Measurements from ENCODE around the gene BDP1.

DNA sequence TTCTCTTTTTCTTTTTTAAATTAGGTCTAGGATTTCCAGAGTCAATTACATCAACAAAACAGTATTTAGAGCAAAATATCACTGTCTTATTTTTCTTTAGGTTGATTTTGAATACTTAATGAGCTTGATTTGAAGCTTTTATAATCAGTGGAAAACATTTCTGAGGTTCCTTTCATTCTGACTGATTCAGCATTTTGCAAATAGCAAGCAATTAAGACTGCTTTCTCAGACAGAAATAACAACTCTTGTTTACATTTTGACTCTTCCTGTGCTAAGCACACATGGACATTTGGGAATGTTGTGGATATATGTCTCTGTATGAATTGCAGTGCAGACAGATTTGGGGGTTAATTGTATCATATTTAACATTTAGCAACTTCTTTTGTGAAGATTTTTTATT lies 109.4 kb downstream of the BDP1 start:
- TF ChIP-seq, protein P1, sequence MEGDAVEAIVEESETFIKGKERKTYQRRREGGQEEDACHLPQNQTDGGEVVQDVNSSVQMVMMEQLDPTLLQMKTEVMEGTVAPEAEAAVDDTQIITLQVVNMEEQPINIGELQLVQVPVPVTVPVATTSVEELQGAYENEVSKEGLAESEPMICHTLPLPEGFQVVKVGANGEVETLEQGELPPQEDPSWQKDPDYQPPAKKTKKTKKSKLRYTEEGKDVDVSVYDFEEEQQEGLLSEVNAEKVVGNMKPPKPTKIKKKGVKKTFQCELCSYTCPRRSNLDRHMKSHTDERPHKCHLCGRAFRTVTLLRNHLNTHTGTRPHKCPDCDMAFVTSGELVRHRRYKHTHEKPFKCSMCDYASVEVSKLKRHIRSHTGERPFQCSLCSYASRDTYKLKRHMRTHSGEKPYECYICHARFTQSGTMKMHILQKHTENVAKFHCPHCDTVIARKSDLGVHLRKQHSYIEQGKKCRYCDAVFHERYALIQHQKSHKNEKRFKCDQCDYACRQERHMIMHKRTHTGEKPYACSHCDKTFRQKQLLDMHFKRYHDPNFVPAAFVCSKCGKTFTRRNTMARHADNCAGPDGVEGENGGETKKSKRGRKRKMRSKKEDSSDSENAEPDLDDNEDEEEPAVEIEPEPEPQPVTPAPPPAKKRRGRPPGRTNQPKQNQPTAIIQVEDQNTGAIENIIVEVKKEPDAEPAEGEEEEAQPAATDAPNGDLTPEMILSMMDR (IDR thresholded peaks at IDR 0.05), result no peak
- no peak for TF ChIP-seq RAD21 (IDR thresholded peaks at IDR 0.05; ENCODE audit: low read length)
- TF ChIP-seq, protein P2, sequence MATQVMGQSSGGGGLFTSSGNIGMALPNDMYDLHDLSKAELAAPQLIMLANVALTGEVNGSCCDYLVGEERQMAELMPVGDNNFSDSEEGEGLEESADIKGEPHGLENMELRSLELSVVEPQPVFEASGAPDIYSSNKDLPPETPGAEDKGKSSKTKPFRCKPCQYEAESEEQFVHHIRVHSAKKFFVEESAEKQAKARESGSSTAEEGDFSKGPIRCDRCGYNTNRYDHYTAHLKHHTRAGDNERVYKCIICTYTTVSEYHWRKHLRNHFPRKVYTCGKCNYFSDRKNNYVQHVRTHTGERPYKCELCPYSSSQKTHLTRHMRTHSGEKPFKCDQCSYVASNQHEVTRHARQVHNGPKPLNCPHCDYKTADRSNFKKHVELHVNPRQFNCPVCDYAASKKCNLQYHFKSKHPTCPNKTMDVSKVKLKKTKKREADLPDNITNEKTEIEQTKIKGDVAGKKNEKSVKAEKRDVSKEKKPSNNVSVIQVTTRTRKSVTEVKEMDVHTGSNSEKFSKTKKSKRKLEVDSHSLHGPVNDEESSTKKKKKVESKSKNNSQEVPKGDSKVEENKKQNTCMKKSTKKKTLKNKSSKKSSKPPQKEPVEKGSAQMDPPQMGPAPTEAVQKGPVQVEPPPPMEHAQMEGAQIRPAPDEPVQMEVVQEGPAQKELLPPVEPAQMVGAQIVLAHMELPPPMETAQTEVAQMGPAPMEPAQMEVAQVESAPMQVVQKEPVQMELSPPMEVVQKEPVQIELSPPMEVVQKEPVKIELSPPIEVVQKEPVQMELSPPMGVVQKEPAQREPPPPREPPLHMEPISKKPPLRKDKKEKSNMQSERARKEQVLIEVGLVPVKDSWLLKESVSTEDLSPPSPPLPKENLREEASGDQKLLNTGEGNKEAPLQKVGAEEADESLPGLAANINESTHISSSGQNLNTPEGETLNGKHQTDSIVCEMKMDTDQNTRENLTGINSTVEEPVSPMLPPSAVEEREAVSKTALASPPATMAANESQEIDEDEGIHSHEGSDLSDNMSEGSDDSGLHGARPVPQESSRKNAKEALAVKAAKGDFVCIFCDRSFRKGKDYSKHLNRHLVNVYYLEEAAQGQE (IDR thresholded peaks at IDR 0.05; ENCODE audit: low read depth, low read length), result no peak
- TF ChIP-seq EZH2phosphoT487 (IDR thresholded peaks at IDR 0.05; ENCODE audit: borderline replicate concordance, low read depth), result no peak
- TF ChIP-seq CHD2 (IDR thresholded peaks at IDR 0.05; ENCODE audit: low read length, partially characterized antibody), result no peak
- TF ChIP-seq, protein P3, sequence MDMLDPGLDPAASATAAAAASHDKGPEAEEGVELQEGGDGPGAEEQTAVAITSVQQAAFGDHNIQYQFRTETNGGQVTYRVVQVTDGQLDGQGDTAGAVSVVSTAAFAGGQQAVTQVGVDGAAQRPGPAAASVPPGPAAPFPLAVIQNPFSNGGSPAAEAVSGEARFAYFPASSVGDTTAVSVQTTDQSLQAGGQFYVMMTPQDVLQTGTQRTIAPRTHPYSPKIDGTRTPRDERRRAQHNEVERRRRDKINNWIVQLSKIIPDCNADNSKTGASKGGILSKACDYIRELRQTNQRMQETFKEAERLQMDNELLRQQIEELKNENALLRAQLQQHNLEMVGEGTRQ (IDR thresholded peaks at IDR 0.05; ENCODE audit: borderline replicate concordance, low read depth, low read length), result no peak
- no peak for TF ChIP-seq RFX5 (IDR thresholded peaks at IDR 0.05; ENCODE audit: low read length)
- no peak for TF ChIP-seq POLR2AphosphoS5 (IDR thresholded peaks at IDR 0.05; ENCODE audit: low read depth, low read length)
- no peak for TF ChIP-seq NRF1 (IDR thresholded peaks at IDR 0.05; ENCODE audit: low read depth, low read length)
- TF ChIP-seq, protein P4, sequence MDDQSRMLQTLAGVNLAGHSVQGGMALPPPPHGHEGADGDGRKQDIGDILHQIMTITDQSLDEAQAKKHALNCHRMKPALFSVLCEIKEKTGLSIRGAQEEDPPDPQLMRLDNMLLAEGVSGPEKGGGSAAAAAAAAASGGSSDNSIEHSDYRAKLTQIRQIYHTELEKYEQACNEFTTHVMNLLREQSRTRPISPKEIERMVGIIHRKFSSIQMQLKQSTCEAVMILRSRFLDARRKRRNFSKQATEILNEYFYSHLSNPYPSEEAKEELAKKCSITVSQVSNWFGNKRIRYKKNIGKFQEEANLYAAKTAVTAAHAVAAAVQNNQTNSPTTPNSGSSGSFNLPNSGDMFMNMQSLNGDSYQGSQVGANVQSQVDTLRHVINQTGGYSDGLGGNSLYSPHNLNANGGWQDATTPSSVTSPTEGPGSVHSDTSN (IDR thresholded peaks at IDR 0.05), result no peak
- TF ChIP-seq, protein P5, sequence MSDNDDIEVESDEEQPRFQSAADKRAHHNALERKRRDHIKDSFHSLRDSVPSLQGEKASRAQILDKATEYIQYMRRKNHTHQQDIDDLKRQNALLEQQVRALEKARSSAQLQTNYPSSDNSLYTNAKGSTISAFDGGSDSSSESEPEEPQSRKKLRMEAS (IDR thresholded peaks at IDR 0.05; ENCODE audit: low read depth), result no peak
- no peak for TF ChIP-seq FOXJ3 (CRISPR knock-in tag; IDR thresholded peaks at IDR 0.05)
